Left lung (tissue), 10 donors: ENCODE data around the gene NMNAT2. TPM values are rescaled to one million over a fixed set of nuclear protein-coding genes. Genes with fewer than 3 reads are reported as not detected.

Experiments used
- ATAC-seq: fragments of 200-7000 bp; cut with Tn5 transposase; one replicate; pipeline ENCODE4 v1.9.1; 2020; ENCODE audit warnings: moderate library complexity
- DNase-seq, 4 donors: peaks; one replicate each; pipeline ENCODE4 v3.0.0-alpha.2; 2013 to 2020
- H3K27ac ChIP-seq, 2 donors: fragments of 200-600 bp; sonication (generic) in 1 of 2; one replicate each; pipeline versions ENCODE4 v1.5.0 to v1.8.0; 2020 to 2021
- H3K27me3 ChIP-seq, 2 donors: fragments of 200-600 bp; sonication (generic) in 1 of 2; one replicate each; pipeline versions ENCODE4 v1.5.0 to v1.8.0; 2020 to 2021
- H3K36me3 ChIP-seq, 2 donors: fragments of 200-600 bp; sonication (generic) in 1 of 2; one replicate each; pipeline versions ENCODE4 v1.5.0 to v1.8.0; 2020 to 2021
- H3K4me1 ChIP-seq, 2 donors: fragments of 200-600 bp; one replicate each; pipeline ENCODE4 v1.8.0; 2021
- H3K4me3 ChIP-seq, 2 donors: fragments of 200-600 bp; sonication (generic) in 1 of 2; one replicate each; pipeline versions ENCODE4 v1.5.0 to v1.8.0; 2020 to 2021; ENCODE audit warnings: mild to moderate bottlenecking in 1 of 2
- H3K9me3 ChIP-seq, 2 donors: fragments of 200-600 bp; sonication (generic) in 1 of 2; one replicate each; pipeline versions ENCODE4 v1.5.0 to v1.8.0; 2020 to 2021
- intact Hi-C, 2 donors: fragments of 100-400 bp; cut with DNase I; formaldehyde crosslinking; loops; one replicate each; pipeline versions ENCODE4 v1.11.2 to v1.14.2; 2022
- polyA plus RNA-seq, 6 donors: library from polyadenylated mRNA; unstranded; fragments of 120-200 nt; gene quantifications; one replicate each; pipeline ENCODE4 v1.2.1, GENCODE V29; 2013; ENCODE audit not compliant: insufficient read length in 6 of 6
- total RNA-seq, 2 donors: library from RNA; stranded (reverse); fragmentation: NEBNext Ultra II Directional; extraction: Animal tissue kit (Norgen Biotek cat#: 25700); gene quantifications; one replicate each; pipeline ENCODE4 v1.2.1, GENCODE V29; 2021
- TF ChIP-seq, protein P1 (sequence below), 2 donors: fragments of 200-600 bp; sonication (generic) in 1 of 2; IDR thresholded peaks; one replicate each; pipeline versions ENCODE4 v1.5.0 to v1.8.0; 2021; ENCODE audit warnings: antibody characterized with exemption in 2 of 2
- donor health status: DM: no; HTN: yes; CAD: no.
- donor health status: DM: no; HTN: no; CAD: no.

NMNAT2 gene
- total and polyA plus RNA-seq, 8 donors = 1.1 to 2.9 (median 1.5) TPM

DNA sequence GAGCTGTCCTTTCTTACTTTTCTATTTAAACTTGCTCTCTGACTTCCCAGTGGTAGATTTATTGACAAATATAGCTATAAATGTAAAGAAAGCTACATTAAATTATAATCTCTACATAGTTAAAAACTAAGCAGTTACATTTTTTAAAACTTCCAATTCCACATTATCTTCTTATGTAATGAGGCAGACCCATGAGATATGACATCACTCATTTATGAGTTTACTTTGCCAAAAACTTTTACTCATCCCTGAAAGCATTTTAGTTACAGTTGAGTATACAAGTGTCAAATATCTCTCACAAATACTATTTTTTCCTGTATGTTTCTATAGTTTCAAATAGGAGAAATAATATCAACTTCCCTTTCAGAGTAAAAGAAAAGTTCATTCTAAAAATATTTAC is 3.8 kb downstream of the NMNAT2 start:
- TF ChIP-seq, protein P1, sequence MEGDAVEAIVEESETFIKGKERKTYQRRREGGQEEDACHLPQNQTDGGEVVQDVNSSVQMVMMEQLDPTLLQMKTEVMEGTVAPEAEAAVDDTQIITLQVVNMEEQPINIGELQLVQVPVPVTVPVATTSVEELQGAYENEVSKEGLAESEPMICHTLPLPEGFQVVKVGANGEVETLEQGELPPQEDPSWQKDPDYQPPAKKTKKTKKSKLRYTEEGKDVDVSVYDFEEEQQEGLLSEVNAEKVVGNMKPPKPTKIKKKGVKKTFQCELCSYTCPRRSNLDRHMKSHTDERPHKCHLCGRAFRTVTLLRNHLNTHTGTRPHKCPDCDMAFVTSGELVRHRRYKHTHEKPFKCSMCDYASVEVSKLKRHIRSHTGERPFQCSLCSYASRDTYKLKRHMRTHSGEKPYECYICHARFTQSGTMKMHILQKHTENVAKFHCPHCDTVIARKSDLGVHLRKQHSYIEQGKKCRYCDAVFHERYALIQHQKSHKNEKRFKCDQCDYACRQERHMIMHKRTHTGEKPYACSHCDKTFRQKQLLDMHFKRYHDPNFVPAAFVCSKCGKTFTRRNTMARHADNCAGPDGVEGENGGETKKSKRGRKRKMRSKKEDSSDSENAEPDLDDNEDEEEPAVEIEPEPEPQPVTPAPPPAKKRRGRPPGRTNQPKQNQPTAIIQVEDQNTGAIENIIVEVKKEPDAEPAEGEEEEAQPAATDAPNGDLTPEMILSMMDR (IDR thresholded peaks at IDR 0.05) = no peak
- ATAC-seq (no peak), DNase-seq (no peak)
- Histone ChIP-seq H3K4me1 (peaks cover 10 to 19% of the 10 kb centered on the region in 2 donors), H3K36me3 (no peaks in the 10 kb centered on the region), H3K4me3 (no peak overlapping the region), H3K9me3 (no peaks in the 10 kb centered on the region), H3K27me3 (peaks cover 38 to 65% of the 10 kb centered on the region in 2 donors), H3K27ac (no peak overlapping the region)
- intact Hi-C loops = no loop called here

DNA sequence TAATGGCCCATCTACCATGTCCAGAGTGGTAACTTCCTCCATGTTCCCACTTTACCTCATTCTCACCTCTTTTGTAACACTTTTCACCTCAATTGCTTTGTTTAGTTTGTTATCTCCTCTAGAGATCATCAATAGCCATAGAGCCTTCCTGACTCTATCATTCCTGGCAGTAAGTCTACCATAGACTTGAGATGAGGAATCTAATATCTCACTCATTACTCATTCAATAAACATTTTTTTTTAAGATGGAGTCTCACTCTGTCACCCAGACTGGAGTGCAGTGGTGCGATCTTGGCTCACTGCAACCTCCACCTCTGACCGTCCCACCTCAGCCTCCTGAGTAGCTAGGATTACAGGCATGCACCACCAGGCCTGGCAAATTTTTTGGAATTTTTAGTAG is 7.1 kb downstream of the NMNAT2 start:
- Histone ChIP-seq H3K4me3 (no peak overlapping the region), H3K36me3 (no peaks in the 10 kb centered on the region), H3K9me3 (no peaks in the 10 kb centered on the region), H3K27me3 (peaks cover 6 to 32% of the 10 kb centered on the region in 2 donors), H3K4me1 (no peaks in the 10 kb centered on the region), H3K27ac (no peak overlapping the region)
- DNase-seq = no peak
- intact Hi-C loops = no loop called here
- TF ChIP-seq, protein P1 (IDR thresholded peaks at IDR 0.05) = no peak
- no peak for ATAC-seq

DNA sequence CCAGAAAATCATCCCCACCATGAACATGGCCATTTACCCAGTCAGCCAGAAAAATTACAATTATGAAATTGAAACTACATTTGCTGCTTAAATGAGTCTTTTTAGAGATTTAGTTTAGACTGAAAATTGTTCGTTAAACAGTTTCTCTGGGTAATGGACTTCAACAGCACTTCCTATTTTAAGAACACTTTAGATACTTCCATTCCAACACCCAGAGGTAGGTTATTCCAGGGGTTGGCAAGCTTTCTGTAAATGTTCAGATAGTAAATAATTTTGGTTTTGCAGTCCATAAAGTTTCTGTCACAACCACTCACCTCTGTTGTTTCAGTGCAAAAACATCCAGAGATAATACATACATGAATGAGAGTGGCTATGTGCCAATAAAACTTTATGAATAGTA is 10.2 kb downstream of the NMNAT2 start:
- TF ChIP-seq, protein P1 (IDR thresholded peaks at IDR 0.05) = no peak
- no peaks in the 10 kb centered on the region for H3K4me1 ChIP-seq
- peaks cover 0 to 15% of the 10 kb centered on the region in 2 donors for H3K27me3 ChIP-seq
- H3K9me3 ChIP-seq = no peaks in the 10 kb centered on the region
- no peak for DNase-seq
- intact Hi-C loops = no loop called here
- no peak for ATAC-seq
- H3K27ac ChIP-seq = no peak overlapping the region
- H3K4me3 ChIP-seq = no peak overlapping the region
- H3K36me3 ChIP-seq = no peaks in the 10 kb centered on the region

DNA sequence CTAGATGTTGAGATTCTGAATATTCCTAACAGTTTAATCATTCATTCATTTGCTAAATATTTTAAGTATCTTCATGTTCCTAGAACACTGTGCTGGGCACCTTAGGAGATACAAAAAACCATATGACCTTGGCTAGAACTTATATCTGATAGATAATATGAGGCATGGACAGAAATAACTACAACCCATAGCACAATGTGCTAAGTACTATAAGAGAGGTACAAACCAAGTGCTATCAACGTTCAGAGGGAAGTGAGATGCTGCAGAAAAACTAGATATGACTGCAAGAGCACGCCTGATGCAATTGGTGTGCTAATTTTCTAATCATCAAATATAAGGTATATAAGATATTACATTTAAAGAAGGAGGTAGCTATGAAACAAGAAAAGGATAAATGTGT is 10.7 kb downstream of the NMNAT2 start:
- ATAC-seq (no peak), DNase-seq (no peak)
- Histone ChIP-seq H3K4me3 (no peak overlapping the region), H3K27ac (no peak overlapping the region), H3K36me3 (no peaks in the 10 kb centered on the region), H3K27me3 (peaks cover 0 to 14% of the 10 kb centered on the region in 2 donors), H3K9me3 (no peaks in the 10 kb centered on the region), H3K4me1 (no peaks in the 10 kb centered on the region)
- TF ChIP-seq, protein P1 (IDR thresholded peaks at IDR 0.05) = no peak
- intact Hi-C loops = no loop called here

DNA sequence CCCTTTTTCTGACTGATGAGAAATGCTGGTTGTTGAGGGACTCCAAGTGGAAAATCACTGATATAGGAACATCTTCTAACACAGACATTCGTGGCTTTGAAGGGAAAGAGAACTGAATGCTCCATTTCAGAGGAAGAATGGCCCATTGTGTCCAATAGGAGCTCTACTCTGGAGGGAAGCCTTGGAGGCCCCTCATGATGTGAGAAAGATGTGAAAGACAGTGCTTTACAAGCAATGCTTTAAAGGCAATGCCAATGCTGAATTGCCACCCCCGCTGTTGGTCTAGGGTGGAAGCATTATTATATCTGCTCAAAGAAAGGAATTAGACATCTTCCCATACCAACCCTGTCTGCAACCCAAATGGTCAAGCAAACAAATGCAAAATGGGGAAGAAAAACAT is 13.7 kb downstream of the NMNAT2 start:
- TF ChIP-seq, protein P1 (IDR thresholded peaks at IDR 0.05) = no peak
- Histone ChIP-seq H3K9me3 (no peaks in the 10 kb centered on the region), H3K27me3 (peaks cover 0 to 14% of the 10 kb centered on the region in 2 donors), H3K27ac (no peak overlapping the region), H3K36me3 (no peaks in the 10 kb centered on the region), H3K4me1 (no peaks in the 10 kb centered on the region), H3K4me3 (no peak overlapping the region)
- DNase-seq (no peak), ATAC-seq (no peak)
- intact Hi-C loops = no loop called here
